T-helper 22 cell (primary cell): ENCODE results near the gene GATAD2B.
"Not testable (repeated sequence)": the region's sequence is repeated elsewhere in the genome, so short reads cannot be mapped to it uniquely, and the experiment has no call there.

Source experiments
- DNase-seq: peaks from one replicate; pipeline ENCODE4 v3.0.0-alpha.2; 2020; ENCODE audit warnings: low read depth

The GATAD2B gene

GRCh38 chr1:153795330-153795837 lies 127.4 kb downstream of the GATAD2B start:
- no peak for DNase-seq

DNA sequence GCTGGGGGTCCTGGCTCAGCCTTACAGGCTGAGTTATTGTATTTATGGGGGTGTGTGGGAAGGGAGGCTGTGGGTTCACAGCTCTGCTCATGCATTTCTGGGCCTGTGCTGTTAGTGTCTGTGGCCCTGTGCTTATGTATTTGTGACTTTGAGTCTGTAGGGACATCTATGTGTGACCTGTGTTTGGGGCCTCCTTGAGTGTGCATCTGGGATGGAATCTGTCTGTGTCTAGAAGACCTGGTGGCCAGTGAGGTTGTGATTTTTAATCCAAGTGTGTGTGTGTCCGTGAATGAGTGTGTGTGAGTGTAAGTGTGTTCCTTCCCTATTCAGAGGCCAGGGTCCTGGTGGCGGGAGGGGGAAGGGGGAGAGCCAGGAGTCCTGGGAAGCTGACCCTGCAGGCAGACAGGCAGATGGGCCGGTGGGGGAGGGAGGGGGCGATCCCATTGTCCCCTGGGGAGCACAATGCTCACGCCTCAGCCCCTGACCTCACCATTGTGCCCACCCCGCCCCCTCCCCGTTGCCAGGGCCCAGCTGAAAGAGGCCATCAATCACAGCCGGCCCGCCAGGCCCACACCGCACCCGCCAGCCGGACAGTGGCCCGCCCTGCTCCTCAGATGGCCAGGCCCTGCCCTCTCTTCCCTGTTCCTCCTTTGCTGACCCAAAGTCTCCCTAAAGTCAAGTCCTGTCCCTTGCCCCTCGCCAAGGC lies 128.0 kb downstream of the GATAD2B start:
- DNase-seq, result no peak

GRCh38 chr1:153793973-153794615 lies 128.7 kb downstream of the GATAD2B start:
- DNase-seq, result no peak

DNA sequence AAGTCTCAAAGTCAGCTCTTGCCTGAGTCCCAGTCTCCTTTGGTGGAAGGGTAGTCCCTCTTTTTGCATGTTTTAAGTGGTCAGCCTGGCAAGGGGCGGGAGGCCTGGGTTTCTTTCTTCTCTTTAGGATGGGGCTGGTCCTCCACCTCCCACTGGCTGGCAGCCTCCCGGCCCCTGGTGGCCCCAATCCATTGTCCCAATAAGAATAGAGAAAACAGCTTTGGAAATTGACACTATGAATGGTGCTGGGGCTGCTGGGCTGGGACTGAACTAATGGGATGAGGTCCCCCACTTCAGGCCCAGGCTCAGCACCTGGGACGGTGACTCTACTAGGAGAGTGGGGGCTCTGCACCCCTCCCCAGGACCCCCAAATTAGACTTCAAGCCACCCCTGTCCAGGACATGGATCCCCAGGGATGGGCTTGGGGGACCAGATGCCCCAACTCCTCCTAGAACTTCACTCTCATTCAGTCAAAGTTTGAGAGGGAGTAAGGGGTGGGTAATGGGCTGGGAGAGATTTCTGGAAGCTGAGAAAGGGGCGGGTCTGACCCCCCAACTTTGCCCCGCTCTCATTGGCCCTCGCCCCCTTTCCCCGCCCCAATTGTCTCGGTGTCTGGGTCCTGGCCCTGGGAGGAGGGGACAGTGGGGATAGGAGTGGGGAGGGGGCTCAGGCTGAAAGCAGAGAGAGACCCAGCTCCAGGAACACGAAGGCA lies 129.4 kb downstream of the GATAD2B start:
- no peak for DNase-seq

DNA sequence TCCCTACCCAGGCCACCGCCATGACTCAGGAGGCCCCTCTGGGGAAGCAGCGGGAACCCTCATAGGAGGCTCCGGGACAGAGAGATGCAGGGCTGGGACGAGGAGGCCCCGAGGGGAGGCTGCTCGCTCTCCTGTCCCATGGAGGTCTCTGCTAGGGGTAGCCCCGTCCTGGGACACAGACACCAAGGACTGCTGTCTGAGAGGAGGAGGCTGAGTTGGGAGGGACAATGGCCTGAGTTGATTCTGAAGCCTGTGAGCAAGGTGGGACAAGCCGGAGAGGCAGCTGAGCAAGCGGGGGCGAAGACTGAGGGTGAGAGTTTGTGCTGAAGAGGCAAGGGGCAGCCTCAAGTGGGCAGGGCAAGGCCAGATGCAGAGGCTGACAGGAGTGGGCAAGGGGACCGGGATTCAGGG lies 130.1 kb downstream of the GATAD2B start:
- no peak for DNase-seq

DNA sequence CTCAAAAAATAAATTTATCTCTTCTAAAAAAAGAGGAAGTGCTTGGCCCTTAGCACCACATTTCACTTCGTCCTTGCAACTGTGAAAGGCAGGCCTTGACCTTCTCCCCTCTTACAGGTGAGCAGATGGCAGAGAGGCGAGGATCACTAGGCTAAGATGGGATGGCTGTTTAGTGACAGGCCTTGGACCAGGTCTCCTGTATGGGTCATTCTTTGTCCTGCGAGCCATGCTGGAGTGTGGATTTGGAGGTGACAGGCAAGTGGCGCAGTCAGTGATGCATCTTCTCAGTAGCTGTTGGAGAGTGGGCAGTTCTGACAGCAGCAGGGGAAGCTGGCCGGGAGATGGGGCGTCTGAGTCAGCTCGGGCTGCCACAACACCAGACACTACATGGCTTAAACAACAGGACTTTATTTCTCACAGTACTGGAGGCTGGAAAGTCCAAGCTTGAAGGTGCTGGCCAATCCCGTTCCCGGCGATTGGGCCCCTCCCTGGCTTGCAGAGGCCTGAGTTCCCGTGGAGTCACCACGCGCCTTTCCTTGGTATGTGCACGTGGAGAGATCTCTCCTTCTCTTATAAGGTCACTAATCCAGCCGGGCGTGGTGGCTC lies 131.0 kb downstream of the GATAD2B start:
- no peak for DNase-seq

GRCh38 chr1:153790966-153791647 lies 131.7 kb downstream of the GATAD2B start:
- DNase-seq, result no peak

GRCh38 chr1:153790313-153790965 lies 132.3 kb downstream of the GATAD2B start:
- no peak for DNase-seq

GRCh38 chr1:153789478-153790034 lies 133.2 kb downstream of the GATAD2B start:
- no peak for DNase-seq

DNA sequence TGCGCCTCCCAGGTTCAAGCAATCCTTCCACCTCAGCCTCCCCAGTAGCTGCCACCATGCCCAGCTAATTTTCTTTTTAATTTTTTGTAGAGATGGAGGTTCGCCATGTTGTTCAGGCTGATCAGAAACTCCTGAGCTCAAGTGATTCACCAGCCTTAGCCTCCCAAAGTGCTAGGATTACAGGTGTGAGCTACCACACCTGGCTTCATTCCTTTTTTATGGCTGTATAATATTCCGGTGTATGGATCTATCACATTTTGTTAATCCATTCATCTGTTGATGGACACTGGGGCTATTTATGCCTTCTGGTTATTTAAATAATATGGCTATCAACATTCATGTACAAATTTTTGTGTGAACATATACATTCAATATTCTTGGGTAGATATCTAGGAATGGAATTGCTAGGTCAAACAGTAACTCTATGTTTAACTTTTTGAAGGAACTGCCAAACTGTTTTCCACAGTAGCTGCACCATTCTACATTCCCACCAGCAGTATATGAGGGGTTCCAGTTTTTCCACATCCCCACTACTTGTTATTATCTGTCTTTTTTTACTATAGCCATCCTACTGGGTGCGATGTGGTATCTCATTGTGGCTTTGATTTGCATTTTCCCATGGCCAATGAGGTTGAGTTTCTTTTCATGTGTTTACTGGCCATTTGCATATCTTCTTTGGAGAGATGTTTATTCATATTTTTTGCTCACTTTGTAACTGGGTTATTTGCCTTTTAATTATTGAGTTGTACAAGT lies 136.6 kb downstream of the GATAD2B start:
- DNase-seq, result no peak

DNA sequence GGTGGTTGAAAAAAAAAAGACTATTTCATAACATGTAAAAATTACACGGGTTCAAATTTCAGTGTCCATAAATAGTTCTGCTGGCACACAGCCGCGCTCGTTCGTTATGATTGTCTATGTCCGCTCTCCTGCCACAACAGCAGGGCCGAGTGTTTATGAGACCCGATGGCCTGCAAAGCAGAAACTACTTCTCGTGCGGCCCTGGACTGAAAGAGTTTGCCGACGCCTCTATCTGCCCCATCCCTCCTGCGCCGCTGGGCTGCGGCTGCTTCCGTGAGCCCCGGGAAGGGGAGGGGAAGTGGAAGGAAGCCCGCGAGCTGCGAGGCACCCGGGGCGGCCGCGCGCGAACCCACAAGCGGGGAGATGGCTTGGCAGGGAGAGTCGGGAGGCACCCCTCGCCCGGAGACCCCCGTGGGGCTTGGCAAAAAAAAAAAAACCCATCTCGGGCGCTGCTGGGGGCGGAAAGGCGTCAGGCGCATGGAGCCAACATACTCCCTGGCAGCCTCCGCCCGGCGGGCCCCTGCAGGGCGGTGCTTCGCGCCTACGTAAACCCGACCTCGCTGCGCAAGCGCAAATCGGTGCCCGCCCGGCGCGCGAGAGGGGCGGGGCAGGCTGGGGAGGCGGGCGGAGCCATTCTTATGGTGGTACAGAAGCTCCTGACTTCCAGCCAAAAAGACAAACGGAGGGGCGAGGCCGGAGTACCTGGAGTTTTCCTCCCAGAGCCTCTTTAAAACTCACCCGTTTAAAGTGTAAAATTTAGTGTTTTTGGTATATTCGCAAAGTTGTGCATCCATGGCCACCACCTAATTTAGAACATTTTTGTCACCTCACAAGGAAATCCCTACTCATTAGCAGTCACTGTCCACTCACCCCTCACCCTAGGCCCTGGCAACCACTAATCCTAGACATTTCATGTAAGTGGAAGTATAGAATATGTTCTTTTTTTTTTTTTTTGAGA lies 139.3 kb downstream of the GATAD2B start:
- peak; percentile 82 for DNase-seq

DNA sequence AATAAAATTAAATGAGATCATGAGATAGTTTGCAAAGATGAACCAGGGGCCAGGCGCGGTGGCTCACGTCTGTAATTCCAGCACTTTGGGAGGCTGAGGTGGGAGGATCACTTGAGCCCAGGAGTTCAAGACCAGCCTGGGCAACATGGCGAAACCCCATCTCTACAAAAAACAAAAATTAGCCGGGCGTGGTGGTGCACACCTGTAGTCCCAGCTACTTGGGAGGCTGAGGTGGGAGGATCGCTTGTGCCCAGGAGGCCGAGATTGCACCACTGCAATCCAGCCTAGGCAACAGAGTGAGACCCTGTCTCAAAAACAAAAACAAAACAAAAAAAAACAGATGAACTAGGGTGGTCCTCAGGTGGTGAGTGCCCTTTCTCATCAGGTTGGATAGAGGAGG lies 140.1 kb downstream of the GATAD2B start:
- not testable (repeated sequence) for DNase-seq

- DNase-seq, result no peak
Observed at GRCh38 chr1:153780551-153780950, 142.2 kb downstream of the GATAD2B start.

- no peak for DNase-seq
Observed at GRCh38 chr1:153779781-153780541, 142.8 kb downstream of the GATAD2B start.

GRCh38 chr1:153778824-153779519 lies 143.8 kb downstream of the GATAD2B start:
- DNase-seq, result no peak

- no peak for DNase-seq
Observed at GRCh38 chr1:153778051-153778823, 144.5 kb downstream of the GATAD2B start.

GRCh38 chr1:153777648-153778047 lies 145.1 kb downstream of the GATAD2B start:
- no peak for DNase-seq
